Stimulated activated CD4-positive, alpha-beta T cell treated with anti-CD3 and anti-CD28 coated beads, Interleukin-2, amount 100 ng/mL, for 48 hours (primary cell): Measurements from ENCODE around the gene SVBP.

Experiments used
- DNase-seq, 2 donors: peaks; one replicate each; pipeline ENCODE4 v3.0.0-alpha.2; 2020

Gene SVBP

DNA sequence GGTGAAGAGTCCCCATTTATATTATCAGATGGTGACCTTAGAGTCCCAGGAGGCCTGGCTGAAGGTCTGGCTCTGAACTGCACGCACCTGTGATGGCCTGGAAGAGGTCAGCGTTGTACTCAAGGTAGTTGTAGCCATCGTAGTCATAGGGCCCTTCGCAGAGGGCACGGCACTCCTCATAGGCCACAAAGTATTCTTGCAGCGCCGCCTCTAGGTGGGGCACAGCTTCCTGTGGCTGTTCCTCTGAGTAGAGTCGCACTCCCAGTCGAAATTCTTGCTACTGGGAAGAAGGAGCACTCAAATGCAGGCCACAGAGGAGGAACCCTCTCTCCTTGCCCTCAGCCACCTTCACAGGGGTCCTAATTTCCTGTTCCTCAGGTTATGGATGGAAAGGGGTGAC, 58.1 kb downstream of the SVBP start:
- no peak for DNase-seq

DNA sequence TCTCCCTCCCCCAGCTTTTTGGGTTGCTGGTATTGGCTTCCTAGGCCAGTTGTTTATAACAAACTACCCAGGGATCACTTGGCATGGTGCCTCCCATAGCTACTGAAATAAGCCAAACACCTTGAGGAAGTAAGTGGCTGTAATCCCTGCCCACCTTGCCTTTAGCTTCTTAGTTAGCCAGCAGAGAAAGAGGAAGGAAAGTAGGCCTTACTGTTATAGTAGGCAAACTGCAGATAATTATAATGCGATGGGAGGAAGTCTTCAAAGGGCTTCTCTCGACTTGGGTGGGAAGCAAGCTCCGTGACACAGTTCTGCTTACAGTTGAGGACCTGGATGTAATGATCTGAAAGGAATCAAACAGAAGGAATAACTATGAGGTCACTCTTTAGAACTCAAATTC, 58.6 kb downstream of the SVBP start:
- no peak for DNase-seq

DNA sequence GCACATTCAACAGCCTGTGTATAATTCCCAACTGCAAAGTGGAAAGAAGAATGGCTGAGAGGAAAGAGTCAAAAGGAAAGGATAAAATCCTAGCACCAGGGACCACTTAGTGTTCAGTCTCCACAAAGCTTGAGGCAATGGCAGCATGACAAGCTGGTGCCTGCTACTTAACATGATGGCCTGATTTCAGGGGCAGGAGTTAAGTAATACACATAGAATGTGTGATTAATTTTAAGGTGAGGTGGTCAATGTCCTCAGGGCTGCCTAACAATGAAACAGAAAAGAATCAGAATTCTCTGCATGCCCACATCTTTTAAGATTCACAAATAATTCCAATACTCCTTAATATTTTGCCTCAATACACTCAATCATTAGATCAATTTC, 59.3 kb downstream of the SVBP start:
- no peak for DNase-seq
